Stimulated activated CD4-positive, alpha-beta T cell treated with anti-CD3 and anti-CD28 coated beads, Interleukin-4, amount 100 ng/mL, for 48 hours (primary cell): Measurements from ENCODE around the gene LRRC40.
"Not testable (repeated sequence)": the region's sequence is repeated elsewhere in the genome, so short reads cannot be mapped to it uniquely, and the experiment has no call there.

Experiments
- DNase-seq, 2 donors: peaks; one replicate each; pipeline ENCODE4 v3.0.0-alpha.2; 2020; ENCODE audit warnings: low read depth in 2 of 2

Gene LRRC40

DNA sequence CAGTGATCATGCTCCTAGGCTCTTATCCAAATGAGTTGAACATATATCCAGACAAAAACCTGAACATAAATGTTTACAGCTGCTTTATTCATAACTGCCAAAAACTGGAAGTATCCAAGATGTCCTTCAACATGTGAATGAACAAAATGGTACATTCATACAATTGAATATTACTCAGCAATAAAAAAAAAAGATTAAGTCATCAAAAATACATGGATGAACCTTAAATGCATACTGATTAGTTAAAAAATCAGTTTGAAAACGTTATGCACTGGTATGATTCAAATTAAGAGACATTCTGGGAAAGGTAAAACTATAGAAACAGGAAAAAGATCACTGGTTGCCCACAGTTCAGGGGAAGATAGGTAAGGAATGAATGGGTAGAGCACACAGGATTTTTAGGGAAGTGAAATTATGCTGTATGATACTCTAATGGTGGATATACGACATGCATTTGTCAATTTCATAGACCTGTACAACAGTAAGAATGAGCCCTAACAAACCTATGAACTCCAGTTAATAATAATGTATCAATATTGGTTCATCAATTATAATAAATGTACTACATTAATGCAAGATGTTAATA lies 3.1 kb downstream of the LRRC40 start:
- DNase-seq = no peak

DNA sequence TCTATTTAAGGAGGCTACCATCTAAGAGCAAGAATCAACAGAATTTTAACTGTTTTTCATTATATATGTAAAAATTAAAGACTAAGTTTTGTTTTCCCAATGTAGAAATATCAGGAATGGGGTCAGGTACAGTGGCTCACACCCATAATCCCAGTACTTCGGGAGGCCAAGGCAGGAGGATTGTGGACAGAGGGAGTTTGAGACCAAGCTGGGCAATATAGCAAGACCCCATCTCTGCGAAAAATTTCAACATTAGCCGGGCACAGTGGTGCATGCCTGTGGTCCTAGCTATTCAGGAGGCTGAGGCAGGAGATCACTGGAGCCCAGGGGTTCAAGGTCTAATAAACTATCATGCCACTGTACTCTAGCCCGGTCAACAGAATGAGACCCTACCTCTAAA lies 5.3 kb downstream of the LRRC40 start:
- DNase-seq = no peak

DNA sequence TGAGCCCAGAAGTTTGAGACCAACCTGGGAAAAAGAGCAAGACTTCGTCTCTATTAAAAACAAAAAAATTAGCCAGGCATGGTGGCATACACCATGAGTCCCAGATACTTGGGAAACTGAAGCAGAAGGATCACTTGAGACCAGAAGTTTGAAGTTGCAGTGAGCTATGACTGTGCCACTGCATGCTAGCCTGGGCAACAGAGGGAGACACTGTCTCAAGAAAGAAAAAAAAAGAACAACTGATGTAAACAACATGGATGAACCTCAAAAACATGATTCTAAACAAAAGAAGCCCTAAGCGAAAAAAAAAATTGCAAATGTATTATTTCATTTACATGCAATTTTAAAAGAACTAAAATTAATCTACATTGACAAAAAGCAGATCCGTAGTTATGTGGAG lies 9.0 kb downstream of the LRRC40 start:
- no peak for DNase-seq

DNA sequence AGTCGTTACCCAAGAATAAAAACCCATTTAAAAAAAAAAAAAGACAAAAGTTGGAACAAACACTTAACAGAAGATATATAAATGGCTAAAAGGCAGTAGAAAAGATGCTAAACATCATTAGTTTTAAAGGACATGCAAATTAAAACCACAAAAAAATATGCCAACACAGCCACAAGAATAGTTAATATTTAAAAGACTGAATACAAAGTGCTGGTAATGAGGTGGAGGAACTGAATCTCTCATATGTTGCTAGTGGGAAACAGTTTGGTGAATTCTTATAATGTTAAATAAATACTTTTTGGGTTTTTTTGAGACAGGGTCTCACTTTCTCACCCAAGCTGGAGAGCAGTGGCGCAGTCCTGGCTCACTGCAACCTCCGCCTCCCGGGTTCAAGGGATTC lies 10.0 kb downstream of the LRRC40 start:
- no peak for DNase-seq

DNA sequence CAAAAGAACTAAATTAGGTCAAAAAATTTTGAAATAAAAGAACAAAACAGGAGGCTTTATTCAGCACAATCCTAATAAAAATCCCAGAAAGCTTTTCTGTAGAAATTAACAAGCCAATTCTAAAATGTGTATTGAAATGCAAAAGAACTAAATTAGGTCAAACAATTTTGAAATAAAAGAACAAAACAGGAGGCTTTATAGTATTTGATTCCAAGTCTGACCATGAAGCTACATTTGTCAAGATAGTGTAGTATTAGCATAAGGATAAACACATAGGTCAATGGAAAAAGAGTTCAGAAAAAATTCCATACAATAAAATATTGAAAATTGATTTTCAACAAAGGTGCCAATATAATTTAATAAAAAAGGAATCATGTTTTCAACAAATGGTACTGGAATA lies 10.8 kb downstream of the LRRC40 start:
- DNase-seq = no peak

DNA sequence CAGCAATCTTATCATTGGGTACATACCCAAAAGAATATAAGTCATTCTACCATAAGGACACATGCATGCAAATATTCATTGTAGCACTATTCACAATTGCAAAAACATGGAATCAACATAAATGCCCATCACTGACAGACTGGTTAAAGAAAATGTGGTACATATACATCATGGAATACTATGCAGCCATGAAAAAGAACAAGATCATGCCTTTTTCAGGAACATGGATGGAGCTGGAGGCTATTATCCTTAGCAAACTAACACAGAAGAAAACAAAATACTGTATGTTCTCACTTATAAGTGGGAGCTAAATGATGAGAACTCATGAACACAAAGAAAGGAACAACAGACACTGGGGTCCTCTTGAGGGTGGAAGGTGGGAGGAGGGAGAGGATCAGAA lies 12.9 kb downstream of the LRRC40 start:
- not testable (repeated sequence) for DNase-seq

DNA sequence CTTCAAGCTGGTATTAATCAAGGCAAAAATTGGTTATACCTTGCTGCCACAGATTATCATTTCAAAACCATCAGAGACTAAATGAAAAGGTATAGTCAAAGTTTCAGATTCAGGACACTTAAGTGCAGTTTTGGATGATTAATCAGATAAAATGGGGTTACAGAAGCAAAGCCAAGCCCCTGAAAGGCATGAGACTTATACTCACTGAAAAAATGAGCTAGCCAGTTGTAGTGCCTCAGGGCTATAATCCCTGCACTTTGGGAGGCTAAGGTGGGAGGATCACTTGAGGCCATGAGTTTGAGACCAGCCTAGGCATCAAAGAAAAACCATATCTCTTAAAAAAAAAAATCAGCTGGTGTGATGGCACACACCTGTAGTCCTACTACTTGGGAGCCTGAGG lies 15.2 kb downstream of the LRRC40 start:
- no peak for DNase-seq

DNA sequence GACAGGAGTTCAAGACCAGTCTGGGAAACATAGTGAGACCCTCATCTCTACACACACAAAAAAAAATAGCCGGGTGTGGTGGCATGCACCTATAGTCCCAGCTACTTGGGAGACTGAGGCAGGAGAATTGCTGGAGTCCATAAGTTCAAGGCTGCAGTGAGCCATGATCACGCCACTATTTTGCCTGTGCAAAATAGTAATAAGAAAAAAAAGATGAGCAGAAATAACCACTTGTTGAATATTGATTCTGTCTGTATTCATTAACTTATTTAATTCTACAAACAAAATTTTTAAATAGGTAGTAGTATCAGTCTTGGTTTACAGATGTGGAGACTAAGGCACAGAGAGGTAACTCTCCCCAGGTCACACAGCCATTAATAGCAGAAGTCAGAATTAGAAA lies 16.9 kb downstream of the LRRC40 start:
- DNase-seq = no peak

DNA sequence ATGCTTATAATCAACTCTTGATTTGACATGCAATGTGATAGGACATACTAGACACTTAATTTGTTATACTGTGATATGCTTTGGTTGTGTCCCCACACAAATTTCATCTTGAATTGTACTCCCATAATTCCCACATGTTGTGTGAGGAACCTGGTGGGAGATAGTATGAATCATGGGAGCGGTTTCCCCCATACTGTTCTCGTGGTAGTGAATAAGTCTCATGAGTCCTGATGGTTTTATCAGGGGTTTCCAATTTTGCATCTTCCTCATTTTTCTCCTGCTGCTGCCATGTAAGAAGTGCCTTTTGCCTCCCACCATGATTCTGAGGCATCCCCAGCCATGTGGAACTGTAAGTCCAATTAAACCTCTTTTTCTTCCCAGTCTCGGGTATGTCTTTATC lies 20.2 kb downstream of the LRRC40 start:
- DNase-seq = not testable (repeated sequence)

DNA sequence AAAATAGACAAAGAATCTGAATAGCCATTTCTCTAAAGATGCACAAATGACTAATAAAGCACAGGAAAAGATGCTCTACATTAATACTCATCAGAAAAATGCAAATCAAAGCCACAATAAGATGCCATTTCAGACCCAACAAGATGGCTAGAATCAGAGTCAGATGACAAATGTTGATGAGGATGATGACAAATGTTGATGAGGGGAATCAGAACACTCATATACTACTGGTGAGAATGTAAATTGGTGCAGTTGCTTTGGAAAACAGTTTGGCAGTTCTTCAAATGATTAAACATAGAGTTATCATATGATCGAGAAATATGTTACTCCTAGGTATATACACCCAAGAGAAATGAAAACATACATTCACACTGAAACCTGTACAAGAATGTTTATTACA lies 33.9 kb downstream of the LRRC40 start:
- no peak for DNase-seq

DNA sequence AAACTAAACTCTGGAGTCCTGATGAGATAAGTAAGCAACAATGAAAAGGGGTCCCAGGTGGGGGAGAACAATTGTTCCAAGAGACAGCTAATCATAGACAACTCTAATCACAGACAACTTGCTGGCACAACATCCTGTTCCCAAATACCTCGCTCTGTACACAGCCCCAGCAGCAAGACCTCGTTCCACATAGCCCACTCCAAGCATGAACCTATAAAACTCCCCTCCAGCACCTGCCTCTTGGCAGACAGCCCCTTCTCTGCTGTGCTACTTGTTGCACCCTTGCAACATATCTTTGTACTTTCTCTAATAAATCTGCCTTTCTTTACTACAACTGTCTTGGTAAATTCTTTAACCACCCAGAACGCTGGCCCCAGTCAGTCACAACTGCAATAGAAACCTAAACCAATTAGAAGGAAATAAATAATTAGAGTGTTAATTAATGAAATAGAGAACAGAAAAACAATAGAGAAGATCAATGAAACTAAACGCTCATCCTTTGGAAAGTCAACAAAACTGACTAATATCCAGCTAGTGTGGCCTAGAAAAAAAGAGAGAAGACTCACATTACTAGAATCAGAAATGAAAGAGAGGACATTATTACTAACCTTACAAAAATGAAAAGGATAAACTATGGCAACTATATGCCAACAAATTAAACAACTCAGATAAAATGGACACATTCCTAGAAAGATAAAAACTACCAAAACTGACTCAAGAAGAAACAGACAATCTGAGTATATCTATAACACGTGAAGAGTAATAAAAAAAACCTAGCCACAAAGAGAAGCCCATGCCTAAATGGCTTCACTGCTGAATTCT lies 36.1 kb downstream of the LRRC40 start:
- DNase-seq = no peak

DNA sequence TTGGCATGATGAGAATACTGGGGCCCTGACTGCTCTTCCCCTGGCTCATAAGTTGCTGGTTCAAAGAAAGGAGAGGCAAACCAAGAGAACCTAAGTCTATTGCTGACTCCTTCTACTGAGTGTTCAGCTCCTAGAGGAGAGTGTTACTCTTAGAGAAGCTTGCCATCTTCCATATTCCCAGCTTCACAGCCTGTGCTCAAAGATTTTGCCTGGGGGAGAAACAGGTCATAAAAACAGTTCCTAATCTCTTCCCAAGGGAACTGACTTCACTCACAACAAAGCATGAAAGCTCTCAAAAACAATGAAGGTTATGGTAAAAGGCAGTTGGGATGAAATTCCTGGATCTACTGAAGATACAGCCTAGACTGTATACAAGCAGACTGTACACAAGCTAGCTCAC lies 37.1 kb downstream of the LRRC40 start:
- no peak for DNase-seq

DNA sequence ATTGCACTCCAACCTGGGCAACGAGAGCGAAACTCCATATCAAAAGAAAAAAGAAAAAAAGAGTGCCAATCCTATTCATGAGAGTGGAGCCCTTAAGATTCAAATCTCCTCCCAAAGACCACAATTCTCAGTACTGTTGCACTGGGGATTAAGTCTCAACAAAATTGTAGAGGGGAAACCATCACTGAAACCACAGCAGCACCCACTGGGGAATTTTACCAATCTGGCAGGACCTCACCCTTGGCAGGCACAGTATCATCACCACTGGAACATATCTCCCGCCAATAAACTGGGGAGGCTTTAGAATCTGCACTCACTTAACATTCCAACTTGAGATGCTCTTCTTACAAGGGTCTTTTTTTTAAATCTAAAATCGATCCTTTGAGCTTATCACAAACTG lies 41.0 kb downstream of the LRRC40 start:
- DNase-seq = no peak

DNA sequence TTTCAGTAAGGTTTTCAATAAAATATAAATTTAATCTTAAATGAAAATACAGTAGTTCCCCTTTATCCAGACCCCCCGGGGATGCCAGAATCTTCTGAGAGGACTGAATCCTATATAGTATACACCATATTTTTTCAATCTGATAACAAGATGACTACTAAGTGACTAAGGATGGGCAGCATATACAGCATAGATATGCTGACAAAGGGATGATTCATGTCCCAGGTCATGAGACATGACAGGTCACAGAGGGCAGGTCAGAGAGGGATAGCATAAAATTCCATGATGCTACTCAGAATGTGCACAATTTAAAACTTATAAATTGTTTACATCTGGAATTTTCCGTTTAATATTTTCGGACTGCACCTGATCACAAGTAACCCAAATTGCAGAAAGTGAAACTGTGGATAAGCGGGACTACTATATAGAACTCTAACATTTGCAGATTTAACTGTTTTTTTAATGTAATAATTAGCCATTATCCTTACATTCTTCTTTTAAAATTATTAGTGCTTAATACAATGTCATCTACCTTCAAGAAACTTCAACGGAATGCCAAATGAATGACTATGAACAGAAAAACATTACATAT lies 48.8 kb downstream of the LRRC40 start:
- DNase-seq = no peak

DNA sequence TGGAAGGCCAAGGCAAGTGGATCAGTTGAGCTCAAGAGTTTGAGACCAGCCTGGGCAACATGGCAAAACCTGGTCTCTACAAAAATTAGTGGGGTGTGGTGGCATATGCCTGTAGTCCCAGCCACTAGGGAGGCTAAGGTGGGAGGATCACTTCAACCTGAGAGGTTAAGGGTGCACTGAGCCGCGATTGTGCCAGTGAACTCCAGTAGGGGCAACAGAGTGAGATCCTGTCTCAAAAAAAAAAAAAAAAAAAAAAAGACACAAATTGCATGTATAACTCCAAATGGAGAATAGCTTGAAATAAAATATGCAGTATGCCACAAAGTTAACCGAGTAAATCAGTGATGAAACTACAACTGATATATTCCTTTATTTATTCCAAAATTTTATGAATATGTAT lies 51.6 kb downstream of the LRRC40 start:
- DNase-seq = no peak

DNA sequence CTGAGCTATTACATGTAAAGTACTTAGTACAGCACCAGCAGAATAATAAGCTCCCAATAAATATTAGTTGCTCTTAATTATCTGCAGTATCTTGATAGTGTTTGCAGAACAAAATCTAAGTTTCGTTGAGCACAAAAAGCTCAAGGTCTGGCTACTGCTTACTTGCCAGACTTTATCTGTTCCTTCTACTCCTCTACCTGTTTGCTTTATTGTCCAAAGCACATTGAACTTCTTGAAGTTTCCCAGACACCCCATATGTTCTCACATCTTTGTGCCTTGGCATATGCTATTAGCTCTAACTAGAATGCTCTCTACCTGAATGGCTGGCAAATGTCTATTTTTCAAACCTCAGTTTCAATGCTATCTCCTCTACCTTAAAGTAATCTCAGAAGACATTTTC lies 54.9 kb downstream of the LRRC40 start:
- no peak for DNase-seq

DNA sequence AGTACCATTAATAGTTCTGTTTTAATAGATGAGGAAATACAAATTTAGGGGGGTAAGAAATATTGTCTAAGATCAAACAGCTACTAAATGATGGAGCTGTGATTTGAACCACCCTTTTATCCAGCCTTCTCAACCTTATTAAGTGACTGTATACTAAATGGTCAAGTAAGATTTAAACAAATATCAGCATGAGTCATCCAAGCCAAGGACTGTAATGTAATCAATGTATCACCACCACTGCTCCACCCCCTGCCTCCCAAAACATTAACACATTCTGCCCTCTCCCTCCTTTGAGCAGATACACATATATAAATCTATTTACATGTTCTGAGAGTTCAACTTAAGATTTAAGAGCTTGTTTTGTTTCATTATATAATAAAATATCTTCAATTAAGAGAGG lies 58.9 kb downstream of the LRRC40 start:
- no peak for DNase-seq

DNA sequence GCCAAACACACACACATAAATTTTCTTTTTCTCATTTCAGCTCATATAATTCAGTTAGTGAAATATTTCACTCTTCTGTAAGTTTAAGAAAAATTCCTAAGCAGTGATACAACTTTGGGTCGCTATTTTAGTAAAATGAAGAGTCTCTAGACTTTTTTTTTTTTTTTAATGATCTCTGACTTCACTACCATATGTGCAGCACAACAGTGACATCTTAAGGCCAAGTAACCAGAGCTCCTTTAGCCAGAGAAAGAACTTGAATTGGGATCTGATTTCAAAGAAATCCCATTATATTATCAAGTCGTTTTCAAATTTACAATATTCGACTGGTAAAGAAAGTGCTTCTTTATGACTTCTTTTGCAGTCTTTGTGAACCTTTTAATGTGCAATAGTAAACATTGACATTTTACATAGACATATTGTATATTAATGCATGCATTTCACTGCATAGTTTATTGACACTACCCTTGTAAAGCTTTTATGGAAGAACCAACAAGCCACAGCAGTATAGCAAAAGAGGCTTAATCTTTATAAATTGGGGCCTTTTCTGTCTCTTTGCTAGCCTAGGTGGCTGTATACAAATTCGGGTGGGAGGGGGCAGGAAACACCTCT lies 62.2 kb downstream of the LRRC40 start:
- DNase-seq = no peak

DNA sequence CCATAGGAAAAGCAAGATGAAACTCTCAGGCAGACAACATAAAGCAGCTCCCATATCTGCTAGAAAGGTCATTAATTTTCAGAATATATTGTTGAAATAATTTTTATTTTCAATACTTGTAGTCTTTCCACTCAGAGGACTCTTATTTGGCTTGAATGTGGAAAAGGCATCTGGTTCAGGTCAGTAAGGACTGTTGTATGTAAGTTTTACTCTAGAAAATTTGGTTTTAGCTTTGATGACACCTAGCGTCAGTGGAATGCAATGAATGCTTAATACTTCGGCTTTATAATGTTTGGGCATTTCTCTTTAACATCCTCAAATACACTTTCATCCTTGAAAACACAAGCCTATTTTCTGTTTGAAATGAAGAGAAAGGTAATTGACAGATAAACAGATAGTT lies 63.3 kb downstream of the LRRC40 start:
- no peak for DNase-seq

DNA sequence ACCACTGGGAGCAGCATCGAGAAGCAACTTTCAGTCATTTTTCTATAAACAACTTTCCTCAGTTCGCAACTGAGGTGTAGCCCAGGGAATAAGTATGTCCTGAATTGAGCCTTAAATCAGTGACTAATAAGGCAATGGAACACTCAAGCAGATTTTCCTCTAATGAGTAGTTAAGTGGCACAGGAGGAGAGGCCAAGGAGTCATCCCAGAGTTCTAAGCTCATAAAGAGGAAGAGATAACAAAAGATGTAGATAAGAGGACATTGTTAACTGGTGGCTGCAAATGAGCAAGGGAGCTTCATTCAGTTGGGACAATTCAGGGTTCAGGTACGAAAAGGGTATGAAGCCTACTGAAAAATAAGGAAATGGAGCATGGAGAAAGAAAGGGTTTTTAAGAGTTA lies 64.5 kb downstream of the LRRC40 start:
- no peak for DNase-seq

DNA sequence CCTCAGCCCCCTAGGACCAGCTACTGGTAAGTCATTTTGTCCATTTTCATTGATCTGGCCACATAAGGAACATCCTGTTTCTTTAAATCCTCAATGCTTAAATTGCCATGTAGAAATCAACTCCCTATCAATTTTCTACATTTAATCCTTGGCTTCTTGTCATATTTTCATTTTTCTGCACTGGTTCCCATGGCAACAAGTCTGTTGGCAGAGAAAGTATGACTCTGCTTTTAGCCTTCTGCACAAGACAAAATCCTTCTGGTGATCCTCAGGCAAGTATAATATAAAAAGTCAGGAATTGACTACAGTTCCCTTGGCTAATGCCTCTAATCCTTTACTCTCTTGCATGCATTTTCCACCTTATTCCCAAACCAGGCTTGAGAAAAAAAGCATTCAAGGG lies 65.0 kb downstream of the LRRC40 start:
- DNase-seq = no peak

DNA sequence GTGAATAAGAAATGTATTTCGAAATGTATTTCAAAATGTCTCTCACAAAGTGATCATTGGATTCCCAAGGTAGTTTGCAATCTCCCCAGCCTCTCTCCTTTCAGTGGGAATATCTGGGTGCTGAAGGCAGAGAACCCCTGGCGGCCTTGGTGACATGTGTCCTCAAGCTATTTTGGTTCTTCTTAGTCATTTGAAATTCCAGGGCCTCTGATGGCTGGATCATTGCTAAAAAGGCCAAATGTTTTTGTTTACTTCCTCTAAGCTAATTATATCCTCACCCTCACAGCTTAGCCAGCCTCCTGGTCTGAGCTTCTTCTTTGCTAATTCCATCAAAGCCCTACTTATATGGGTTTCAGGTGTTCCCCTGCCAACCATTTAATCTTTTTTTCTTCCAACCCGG lies 71.2 kb downstream of the LRRC40 start:
- no peak for DNase-seq

DNA sequence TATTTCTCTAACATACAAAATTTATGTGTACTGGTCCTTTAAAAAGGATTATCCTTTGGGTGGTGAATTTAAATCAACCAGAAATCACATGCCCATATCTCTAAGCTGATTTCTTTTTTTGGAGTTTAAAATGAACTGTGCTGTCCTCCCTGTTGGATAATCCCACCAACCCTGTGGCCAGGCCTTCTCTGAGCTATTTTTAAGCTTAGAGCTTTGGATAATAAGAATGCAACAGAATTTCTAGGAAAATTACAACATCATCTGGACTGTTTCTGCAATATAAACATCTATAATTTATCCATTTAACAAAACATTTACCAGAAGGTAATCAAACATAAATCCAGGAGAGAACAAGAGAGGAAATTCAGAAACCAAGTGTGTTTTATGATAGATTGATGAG lies 88.3 kb downstream of the LRRC40 start:
- DNase-seq = no peak
